Measurements from ENCODE around the gene CENPI.
"Not testable (repeated sequence)": the region's sequence is repeated elsewhere in the genome, so short reads cannot be mapped to it uniquely, and the experiment has no call there.

CENPI gene, protein sequence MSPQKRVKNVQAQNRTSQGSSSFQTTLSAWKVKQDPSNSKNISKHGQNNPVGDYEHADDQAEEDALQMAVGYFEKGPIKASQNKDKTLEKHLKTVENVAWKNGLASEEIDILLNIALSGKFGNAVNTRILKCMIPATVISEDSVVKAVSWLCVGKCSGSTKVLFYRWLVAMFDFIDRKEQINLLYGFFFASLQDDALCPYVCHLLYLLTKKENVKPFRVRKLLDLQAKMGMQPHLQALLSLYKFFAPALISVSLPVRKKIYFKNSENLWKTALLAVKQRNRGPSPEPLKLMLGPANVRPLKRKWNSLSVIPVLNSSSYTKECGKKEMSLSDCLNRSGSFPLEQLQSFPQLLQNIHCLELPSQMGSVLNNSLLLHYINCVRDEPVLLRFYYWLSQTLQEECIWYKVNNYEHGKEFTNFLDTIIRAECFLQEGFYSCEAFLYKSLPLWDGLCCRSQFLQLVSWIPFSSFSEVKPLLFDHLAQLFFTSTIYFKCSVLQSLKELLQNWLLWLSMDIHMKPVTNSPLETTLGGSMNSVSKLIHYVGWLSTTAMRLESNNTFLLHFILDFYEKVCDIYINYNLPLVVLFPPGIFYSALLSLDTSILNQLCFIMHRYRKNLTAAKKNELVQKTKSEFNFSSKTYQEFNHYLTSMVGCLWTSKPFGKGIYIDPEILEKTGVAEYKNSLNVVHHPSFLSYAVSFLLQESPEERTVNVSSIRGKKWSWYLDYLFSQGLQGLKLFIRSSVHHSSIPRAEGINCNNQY

DNA sequence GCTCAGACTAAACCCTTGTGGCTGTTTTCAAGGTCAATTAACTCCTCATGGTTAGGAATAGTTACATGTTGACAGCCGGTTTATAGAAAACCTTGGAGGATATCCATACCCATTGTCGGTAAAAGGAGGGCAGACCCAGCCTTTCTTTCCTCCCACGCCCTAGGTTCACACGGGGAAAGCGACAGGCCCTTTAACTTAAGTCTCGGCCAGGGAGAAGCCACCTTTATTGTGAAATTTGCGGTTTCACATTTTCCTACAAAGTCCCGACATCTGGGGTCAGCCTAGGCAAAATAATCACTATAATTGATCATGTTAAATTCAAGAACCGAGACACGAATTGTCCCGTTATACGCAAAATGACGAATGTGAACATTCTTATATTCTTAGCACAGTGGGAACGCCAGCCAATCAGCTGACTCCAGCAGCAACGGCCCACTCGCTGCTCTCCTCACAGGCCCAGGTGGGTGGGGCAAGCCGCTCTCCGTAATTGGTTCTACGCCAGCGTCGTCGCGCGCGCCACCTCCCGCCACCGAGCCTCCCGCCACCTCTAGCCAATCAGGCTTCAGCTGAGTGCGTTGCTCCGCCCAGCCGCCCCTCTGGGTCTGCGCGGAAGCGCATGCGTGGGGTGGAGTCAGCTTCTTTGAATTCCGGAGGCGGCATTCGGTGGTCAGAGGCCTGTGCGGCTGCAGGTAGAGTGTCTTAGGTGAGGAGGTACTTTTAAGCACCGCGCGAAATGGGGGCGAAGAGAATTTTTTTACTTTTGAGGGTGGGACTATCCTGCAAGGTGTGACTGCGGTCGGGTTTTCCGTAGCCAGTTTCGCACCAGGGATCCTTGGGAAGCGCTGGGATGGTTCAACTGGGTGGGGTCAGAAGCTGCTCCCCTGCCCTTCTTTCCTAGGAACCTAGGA lies at the start of gene CENPI:
Gene CENPI (plus strand): TSS at position 659 of the 908 bp plus-strand sequence. CDS start 2,867 bp downstream, outside the sequence.
- H3K4me3 ChIP-seq, result peak within 1 kb of the TSS; percentile 68
- TF ChIP-seq, protein P1, sequence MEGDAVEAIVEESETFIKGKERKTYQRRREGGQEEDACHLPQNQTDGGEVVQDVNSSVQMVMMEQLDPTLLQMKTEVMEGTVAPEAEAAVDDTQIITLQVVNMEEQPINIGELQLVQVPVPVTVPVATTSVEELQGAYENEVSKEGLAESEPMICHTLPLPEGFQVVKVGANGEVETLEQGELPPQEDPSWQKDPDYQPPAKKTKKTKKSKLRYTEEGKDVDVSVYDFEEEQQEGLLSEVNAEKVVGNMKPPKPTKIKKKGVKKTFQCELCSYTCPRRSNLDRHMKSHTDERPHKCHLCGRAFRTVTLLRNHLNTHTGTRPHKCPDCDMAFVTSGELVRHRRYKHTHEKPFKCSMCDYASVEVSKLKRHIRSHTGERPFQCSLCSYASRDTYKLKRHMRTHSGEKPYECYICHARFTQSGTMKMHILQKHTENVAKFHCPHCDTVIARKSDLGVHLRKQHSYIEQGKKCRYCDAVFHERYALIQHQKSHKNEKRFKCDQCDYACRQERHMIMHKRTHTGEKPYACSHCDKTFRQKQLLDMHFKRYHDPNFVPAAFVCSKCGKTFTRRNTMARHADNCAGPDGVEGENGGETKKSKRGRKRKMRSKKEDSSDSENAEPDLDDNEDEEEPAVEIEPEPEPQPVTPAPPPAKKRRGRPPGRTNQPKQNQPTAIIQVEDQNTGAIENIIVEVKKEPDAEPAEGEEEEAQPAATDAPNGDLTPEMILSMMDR (IDR thresholded peaks at IDR 0.05), result no peak
- peak within 1 kb of the TSS; percentile 70 to 75 for H3K27ac ChIP-seq
- peak; percentile 95 for DNase-seq (ENCODE audit: low spot score)

DNA sequence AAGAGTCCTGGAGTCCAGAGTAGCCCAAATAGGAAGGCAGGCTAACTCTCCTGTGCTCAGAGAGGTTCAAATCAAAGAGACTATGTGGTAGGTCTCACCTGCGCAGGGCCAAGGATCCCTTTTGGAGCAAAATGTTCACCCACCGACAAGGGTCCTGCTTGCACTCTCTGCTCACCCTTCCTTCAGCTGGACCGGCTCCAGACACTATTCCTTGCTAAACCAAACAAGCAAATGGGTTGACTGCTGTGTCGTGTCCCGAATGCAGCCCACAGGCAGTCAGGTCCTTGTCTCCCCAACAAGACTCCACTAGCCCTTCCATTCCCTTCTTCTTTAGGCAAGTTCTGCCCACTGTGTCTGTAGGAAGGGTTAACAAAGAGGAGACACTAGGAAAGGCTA lies 46.9 kb upstream of the CENPI start:
- Histone ChIP-seq H3K27ac (peak overlapping the region; percentile 53 to 92), H3K4me3 (peak overlapping the region; percentile 82)
- TF ChIP-seq, protein P1 (IDR thresholded peaks at IDR 0.05), result no peak
- no peak for DNase-seq (ENCODE audit: low spot score)

DNA sequence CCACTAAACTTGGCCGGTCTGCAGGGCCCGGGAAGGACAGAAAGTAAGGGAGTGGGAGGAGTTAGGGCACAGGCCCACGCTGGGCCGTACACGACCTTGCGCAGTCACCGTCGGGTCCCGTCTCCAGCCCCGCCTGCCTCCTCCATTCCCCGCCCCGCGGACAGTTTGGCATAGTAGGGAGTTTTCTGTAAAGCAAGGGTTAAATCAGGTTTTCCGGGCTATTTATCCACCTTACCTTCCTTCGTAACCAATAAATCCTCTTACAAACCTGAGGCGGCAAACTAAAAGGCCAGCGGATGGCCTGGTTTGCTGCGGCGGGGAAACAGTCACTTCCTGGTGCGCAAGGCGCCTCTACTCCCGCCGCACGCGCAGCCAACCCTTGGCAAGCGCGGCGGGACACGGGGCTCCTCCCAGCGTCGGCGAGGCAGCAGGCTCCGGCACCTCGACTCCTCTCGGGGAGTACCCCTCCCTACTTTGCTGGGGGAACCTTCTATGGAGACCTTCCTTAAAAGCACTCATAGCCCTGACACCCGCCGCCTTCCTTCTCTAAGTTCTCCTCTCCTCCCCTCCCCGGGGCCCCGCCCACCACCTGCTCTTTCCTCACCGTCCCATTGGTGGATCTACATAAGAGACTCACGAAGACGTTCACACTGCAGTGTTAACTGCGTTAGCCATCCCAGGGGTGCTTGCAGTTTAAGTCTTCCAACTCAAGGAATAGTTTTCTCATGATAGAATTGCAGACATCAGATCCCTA lies 46.3 kb upstream of the CENPI start, which contains the start of gene TRMT2B:
Gene TRMT2B (minus strand): TSS at position 563 of the 754 bp plus-strand sequence. CDS start 9,822 bp downstream, outside the sequence.
- Histone ChIP-seq H3K27ac (peak within 1 kb of the TSS; percentile 53 to 92), H3K4me3 (peak within 1 kb of the TSS; percentile 82)
- peak; percentile 85 for DNase-seq (ENCODE audit: low spot score)
- TF ChIP-seq, protein P1 (IDR thresholded peaks at IDR 0.05), result no peak

DNA sequence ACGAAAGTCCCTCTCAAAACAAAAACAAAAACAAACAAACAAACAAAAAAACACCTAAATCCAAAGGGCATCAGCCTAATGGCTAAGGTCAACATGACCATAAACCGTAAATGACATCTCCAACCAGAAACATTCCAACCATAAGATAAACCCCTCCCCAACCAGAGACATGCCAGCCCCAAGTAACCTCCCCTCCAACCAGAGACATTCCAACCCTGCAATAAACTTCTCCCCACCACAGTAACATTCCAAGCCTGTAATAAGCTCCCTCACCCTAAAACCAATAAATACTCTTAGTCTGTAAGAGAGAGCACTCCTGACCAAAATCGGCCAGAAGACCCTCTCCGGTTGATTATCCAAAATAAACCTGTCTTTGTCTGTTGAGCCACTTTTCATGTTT lies 41.5 kb upstream of the CENPI start:
- not testable (repeated sequence) for H3K27ac ChIP-seq, H3K4me3 ChIP-seq

DNA sequence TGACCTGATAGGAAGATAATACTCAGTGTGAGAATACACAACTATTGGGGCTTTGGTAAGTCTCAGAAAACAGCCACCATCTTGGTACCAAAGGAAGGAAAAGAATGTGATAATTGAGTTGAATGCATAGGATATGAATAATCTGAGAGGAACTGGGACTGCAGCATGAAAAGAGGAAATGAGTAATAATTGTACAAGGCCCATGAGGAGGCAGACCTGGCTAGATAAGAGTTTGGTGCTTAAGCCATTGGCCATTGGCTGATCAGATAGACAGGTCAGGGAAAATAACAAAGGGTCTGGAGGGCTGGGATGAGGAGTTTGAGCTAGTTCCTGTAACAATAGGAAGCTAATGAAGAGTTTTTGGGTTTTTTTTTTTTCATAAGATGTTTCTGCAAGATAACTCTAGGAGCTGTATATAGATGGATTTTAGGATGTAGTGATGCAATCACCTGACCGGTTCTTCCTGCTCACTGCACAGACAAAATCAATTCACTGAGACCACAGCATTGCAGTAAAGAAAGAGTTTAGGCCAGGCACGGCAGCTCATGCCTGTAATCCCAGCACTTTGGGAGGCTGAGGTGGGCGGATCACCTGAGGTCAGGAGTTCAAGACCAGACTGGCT lies 40.8 kb upstream of the CENPI start:
- TF ChIP-seq, protein P1 (IDR thresholded peaks at IDR 0.05), result no peak
- Histone ChIP-seq H3K27ac (no peak overlapping the region), H3K4me3 (no peak overlapping the region)
- DNase-seq (ENCODE audit: low spot score), result no peak

More for the DNA sequence above, 41.5 kb upstream of the CENPI start:
- not testable (repeated sequence) for DNase-seq (ENCODE audit: low spot score)

DNA sequence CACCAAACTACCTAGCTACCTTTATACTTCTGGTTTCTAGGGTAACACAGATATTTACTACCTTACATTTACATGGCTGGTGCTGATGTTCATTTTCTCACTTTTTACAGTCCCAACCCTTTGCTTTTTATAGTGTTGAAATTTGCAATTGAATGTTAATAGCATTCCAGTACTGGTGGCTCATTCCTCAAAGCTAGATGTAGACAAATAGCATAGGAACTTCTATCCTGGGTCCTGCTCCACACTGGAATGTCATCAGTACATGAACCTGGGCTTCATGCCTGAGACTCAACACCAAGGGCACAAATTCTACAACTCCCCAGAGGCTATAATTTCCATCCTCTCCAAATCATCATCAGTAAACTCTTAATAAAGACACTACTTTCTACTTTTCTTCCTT lies 35.8 kb upstream of the CENPI start:
- Histone ChIP-seq H3K4me3 (no peak overlapping the region), H3K27ac (no peak overlapping the region)
- DNase-seq (ENCODE audit: low spot score), result no peak
- TF ChIP-seq, protein P1 (IDR thresholded peaks at IDR 0.05), result no peak
